Panc1 (cell line): ENCODE measurements around the gene CCL5. TPM values are rescaled to one million over a fixed set of nuclear protein-coding genes. Genes with fewer than 3 reads are reported as not detected.

Source experiments
- ATAC-seq: fragments of 200-7000 bp; cut with Tn5 transposase; 2 replicates; pipeline ENCODE4 v1.9.1; 2020; ENCODE audit warnings: mild to moderate bottlenecking, moderate library complexity
- BruUV-seq: library from RNA; stranded (reverse); fragments of 400-500 nt; replicated peaks from 2 replicates; lab custom pipeline; 2021; lab: Mats Ljungman, UMichigan
- CTCF ChIA-PET: fragments of 300-600 bp; sonication (Branson Sonifier 250); formaldehyde crosslinking; loops from one replicate; lab custom pipeline; 2022; ENCODE audit warnings: antibody characterized with exemption; lab: Charles Lee
- POLR2A ChIA-PET: fragments of 300-600 bp; sonication (Branson Sonifier 250); formaldehyde crosslinking; loops from one replicate; lab custom pipeline; 2022; ENCODE audit warnings: antibody characterized with exemption; lab: Charles Lee
- DNase-seq: peaks from one replicate; pipeline ENCODE4 v3.0.0-alpha.2; 2010; ENCODE audit warnings: low read depth, low spot score
- H3K27ac ChIP-seq: 2 replicates; pipeline ENCODE4 v1.5.1; 2011; ENCODE audit warnings: mild to moderate bottlenecking, low read length, inconsistent platforms
- H3K27me3 ChIP-seq: fragments of 200-500 bp; sonication (Bioruptor generic); 2 replicates; pipeline ENCODE4 v1.6.0; 2014; ENCODE audit warnings: low read length, inconsistent platforms; ENCODE audit not compliant: control insufficient read depth, insufficient read depth
- H3K36me3 ChIP-seq: fragments of 200-500 bp; sonication (Bioruptor generic); 2 replicates; pipeline ENCODE4 v1.5.1; 2014; ENCODE audit warnings: inconsistent platforms, mild to moderate bottlenecking, low read length, moderate library complexity; ENCODE audit not compliant: control insufficient read depth, insufficient read depth
- H3K4me1 ChIP-seq: 2 replicates; pipeline ENCODE4 v1.5.1; 2011; ENCODE audit warnings: inconsistent platforms, mild to moderate bottlenecking, low read length, moderate library complexity; ENCODE audit not compliant: control insufficient read depth, insufficient read depth
- H3K4me3 ChIP-seq, 2 experiments: 2 replicates each; pipeline ENCODE4 v1.5.1; 2011 to 2012; ENCODE audit warnings: low read depth in 2 of 2, low read length in 2 of 2, mild to moderate bottlenecking in 2 of 2, inconsistent platforms in 1 of 2, moderate library complexity in 1 of 2
- H3K9me3 ChIP-seq: fragments of 200-500 bp; sonication (Bioruptor generic); 2 replicates; pipeline ENCODE4 v1.5.1; 2014; ENCODE audit warnings: low read depth, mild to moderate bottlenecking, inconsistent platforms, low read length, moderate library complexity; ENCODE audit not compliant: control insufficient read depth, insufficient read depth
- CTCF ChIP-seq: fragments of 450-650 bp; IDR thresholded peaks from 2 replicates; pipeline ENCODE4 v1.5.1; 2017; ENCODE audit warnings: mild to moderate bottlenecking
- POLR2AphosphoS5 ChIP-seq: IDR thresholded peaks from 2 replicates; pipeline ENCODE4 v1.6.1; 2012; ENCODE audit warnings: mild to moderate bottlenecking, low read depth, low read length, moderate library complexity
- REST ChIP-seq, 2 experiments: IDR thresholded peaks; 2 replicates each; pipeline ENCODE4 v1.6.1; 2011 to 2012; ENCODE audit warnings: low read depth in 2 of 2, control low read depth in 1 of 2, low read length in 1 of 2, mild to moderate bottlenecking in 1 of 2, moderate library complexity in 1 of 2; ENCODE audit not compliant: insufficient read depth in 1 of 2
- SIN3A ChIP-seq: IDR thresholded peaks from 2 replicates; pipeline ENCODE4 v1.6.1; 2012; ENCODE audit warnings: low read depth, mild to moderate bottlenecking, low read length, moderate library complexity, borderline replicate concordance; ENCODE audit not compliant: insufficient read depth
- TCF7L2 ChIP-seq: IDR thresholded peaks from 2 replicates; pipeline ENCODE4 v1.6.1; 2011; ENCODE audit warnings: mild to moderate bottlenecking, low read depth, low read length, inconsistent platforms
- in situ Hi-C: cut with HindIII; loops from 2 replicates; pipeline ENCODE4 v1.10.0; 2016; ENCODE audit warnings: low sequenced_read_pairs, low pct_unique_long_range_greater_than_20kb
- intact Hi-C: fragments of 100-400 bp; cut with micrococcal nuclease; formaldehyde crosslinking; loops from one replicate; pipeline ENCODE4 v1.10.0; 2022; ENCODE audit not compliant: unreplicated experiment
- total RNA-seq: library from RNA; stranded (reverse); gene quantifications from one replicate; pipeline ENCODE4 v1.2.1, GENCODE V29; 2021; ENCODE audit not compliant: unreplicated experiment

The CCL5 gene
- total RNA-seq, 1 experiment from 2014 or later = 15.9 TPM

- no peak overlapping the region for H3K4me3 ChIP-seq
- BruUV-seq = no TSS peak
- no peak overlapping the region for H3K27ac ChIP-seq
- ATAC-seq (no peak), DNase-seq (no peak)
- H3K9me3 ChIP-seq = no peaks in the 10 kb centered on the region
- TF ChIP-seq SIN3A = no peak
- intact Hi-C loops (no loop called here), in situ Hi-C loops (no loop called here)
- H3K36me3 ChIP-seq = no peaks in the 10 kb centered on the region
- POLR2A ChIA-PET = no interaction called here
- H3K4me1 ChIP-seq = peaks cover 7% of the 10 kb centered on the region; the same call in 1 of the 2 replicates
- H3K27me3 ChIP-seq = no peaks in the 10 kb centered on the region
- CTCF ChIA-PET = no interaction called here
Observed at GRCh38 chr17:35891269-35891668, 11.1 kb upstream of the CCL5 start.

GRCh38 chr17:35890774-35891155 lies 10.6 kb upstream of the CCL5 start:
- Histone ChIP-seq H3K4me3 (no peak overlapping the region), H3K27ac (no peak overlapping the region), H3K9me3 (no peaks in the 10 kb centered on the region), H3K4me1 (peaks cover 7% of the 10 kb centered on the region; the same call in 1 of the 2 replicates), H3K36me3 (no peaks in the 10 kb centered on the region), H3K27me3 (no peaks in the 10 kb centered on the region)
- POLR2A ChIA-PET = no interaction called here
- CTCF ChIA-PET = no interaction called here
- DNase-seq = no peak
- in situ Hi-C loops (no loop called here), intact Hi-C loops (no loop called here)
- 0 out of 2 replicates have a peak, but pooled peaks have one; percentile 40 for ATAC-seq
- BruUV-seq = no TSS peak
- TF ChIP-seq TCF7L2 (no peak), POLR2AphosphoS5 (no peak), SIN3A (no peak), REST (IDR thresholded peaks at IDR 0.05; ENCODE audit: insufficient read depth in 1 of 2, low read depth in 2 of 2, low read length in 1 of 2) (no peak), CTCF (no peak)

DNA sequence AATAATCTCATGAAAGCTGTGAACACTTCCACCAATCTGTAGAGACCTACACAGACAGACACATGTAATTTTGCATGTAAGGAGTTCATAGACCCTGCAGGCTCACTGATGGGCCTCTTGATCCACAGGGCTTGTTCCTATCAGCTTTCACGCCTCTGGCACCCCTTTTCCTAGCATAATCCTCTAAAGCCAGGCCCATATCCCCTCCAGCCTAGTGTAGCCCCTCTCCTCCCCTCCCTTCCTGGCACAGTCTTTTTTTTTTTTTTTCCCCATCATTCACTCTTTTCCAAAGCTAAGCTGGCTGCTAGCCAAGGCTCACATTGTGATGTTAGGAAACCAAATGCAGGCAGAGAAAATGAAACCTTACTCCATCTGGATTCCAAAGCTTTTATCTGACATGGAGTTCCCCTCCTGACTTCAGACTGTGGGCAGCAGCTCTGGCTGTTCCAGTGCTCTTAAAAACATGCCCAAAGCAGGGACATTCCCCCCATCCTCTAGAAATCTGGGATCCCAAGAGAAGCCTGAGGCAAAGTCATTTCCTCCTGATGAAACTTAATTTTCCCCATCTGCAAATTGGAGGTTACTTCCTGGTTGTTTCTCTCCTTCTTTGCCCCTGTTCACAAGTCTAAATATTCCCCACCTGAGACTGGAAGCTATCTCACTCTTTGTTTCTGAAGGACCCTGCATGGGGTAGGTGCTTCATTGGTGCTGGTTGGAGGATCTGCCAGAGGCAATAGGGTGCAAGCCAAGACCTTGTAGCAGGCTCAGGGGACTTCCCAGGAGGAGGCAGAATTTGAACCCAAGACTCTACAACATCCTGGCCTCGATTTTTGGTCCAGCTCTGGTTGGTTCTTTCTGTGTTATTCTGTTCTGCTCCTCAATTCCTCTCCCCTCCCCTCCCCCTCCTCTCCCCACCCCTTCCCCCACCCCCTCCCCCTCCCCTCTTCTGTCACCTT lies 9.9 kb upstream of the CCL5 start:
- H3K9me3 ChIP-seq = no peaks in the 10 kb centered on the region
- BruUV-seq = no TSS peak
- no peak overlapping the region for H3K27ac ChIP-seq
- peaks cover 7% of the 10 kb centered on the region; the same call in 1 of the 2 replicates for H3K4me1 ChIP-seq
- DNase-seq = no peak
- ATAC-seq = peak; percentile 65; the same call in 1 of the 2 replicates
- H3K4me3 ChIP-seq = no peak overlapping the region
- TF ChIP-seq SIN3A (no peak), TCF7L2 (no peak), POLR2AphosphoS5 (no peak), REST (IDR thresholded peaks at IDR 0.05; ENCODE audit: insufficient read depth in 1 of 2, low read depth in 2 of 2, low read length in 1 of 2) (no peak), CTCF (no peak)
- H3K27me3 ChIP-seq = no peaks in the 10 kb centered on the region
- H3K36me3 ChIP-seq = no peaks in the 10 kb centered on the region
- intact Hi-C loops (no loop called here), in situ Hi-C loops (no loop called here)
- ChIA-PET CTCF (no interaction called here), POLR2A (no interaction called here)
